Kidney glomerular epithelial cell (primary cell): Measurements from ENCODE around the gene ACKR3.

Experiments
- DNase-seq: peaks from one replicate; lab custom pipeline; 2025; lab: John Stamatoyannopoulos, UW

Gene ACKR3

GRCh38 chr2:236570081-236570868, 650 bp downstream of the ACKR3 start:
- no peak for DNase-seq

- DNase-seq: no peak
Measured at GRCh38 chr2:236571145-236571544, 1.5 kb downstream of the ACKR3 start.

- DNase-seq: no peak
Measured at GRCh38 chr2:236572482-236572881, 2.9 kb downstream of the ACKR3 start.

- no peak for DNase-seq
Measured at GRCh38 chr2:236573066-236573929, 3.7 kb downstream of the ACKR3 start.

GRCh38 chr2:236574000-236574399, 4.4 kb downstream of the ACKR3 start:
- no peak for DNase-seq

- no peak for DNase-seq
Measured at GRCh38 chr2:236574424-236575145, 5.0 kb downstream of the ACKR3 start.

GRCh38 chr2:236575510-236575909, 5.9 kb downstream of the ACKR3 start:
- no peak for DNase-seq

- DNase-seq: no peak
Measured at GRCh38 chr2:236576087-236576486, 6.5 kb downstream of the ACKR3 start.

- DNase-seq: no peak
Measured at GRCh38 chr2:236576953-236577352, 7.3 kb downstream of the ACKR3 start.

- no peak for DNase-seq
Measured at GRCh38 chr2:236577481-236578410, 8.1 kb downstream of the ACKR3 start.

GRCh38 chr2:236578411-236578846, 8.8 kb downstream of the ACKR3 start:
- no peak for DNase-seq

- DNase-seq: no peak
Measured at GRCh38 chr2:236579048-236579745, 9.6 kb downstream of the ACKR3 start.

GRCh38 chr2:236579746-236580315, 10.2 kb downstream of the ACKR3 start:
- DNase-seq: no peak

- DNase-seq: no peak
Measured at GRCh38 chr2:236580746-236581355, 11.2 kb downstream of the ACKR3 start.

GRCh38 chr2:236581546-236581945, 11.9 kb downstream of the ACKR3 start:
- no peak for DNase-seq

- no peak for DNase-seq
Measured at GRCh38 chr2:236582968-236583367, 13.3 kb downstream of the ACKR3 start.

GRCh38 chr2:236583621-236584203, 14.1 kb downstream of the ACKR3 start:
- DNase-seq: no peak

GRCh38 chr2:236584521-236585384, 15.1 kb downstream of the ACKR3 start:
- DNase-seq: no peak

- no peak for DNase-seq
Measured at GRCh38 chr2:236585966-236586365, 16.3 kb downstream of the ACKR3 start.
